K562 (cell line): ENCODE data around the gene SCP2. TPM values are rescaled to one million over a fixed set of nuclear protein-coding genes. Genes with fewer than 3 reads are reported as not detected.

Experiments used
- CBX1 ChIP-seq: sonication (generic); IDR thresholded peaks from 2 replicates; pipeline ENCODE4 v1.6.1; 2016; ENCODE audit warnings: antibody characterized with exemption, low read depth, mild to moderate bottlenecking
- CHCHD3 ChIP-seq: fragments of 250-450 bp; sonication (Bioruptor Pico); IDR thresholded peaks from 2 replicates; pipeline ENCODE4 v2.1.2; 2022; ENCODE audit warnings: mild to moderate bottlenecking
- ETS2 ChIP-seq: IDR thresholded peaks from 2 replicates; pipeline ENCODE4 v1.6.1; 2016; ENCODE audit warnings: borderline replicate concordance, missing genetic modification characterization, mild to moderate bottlenecking, moderate library complexity, missing compliant biosample characterization; ENCODE audit not compliant: poor library complexity, severe bottlenecking
- ILF3 ChIP-seq: fragments of 450-650 bp; IDR thresholded peaks from 2 replicates; pipeline ENCODE4 v1.6.1; 2018; ENCODE audit warnings: antibody characterized with exemption, mild to moderate bottlenecking, moderate library complexity, borderline replicate concordance
- KAT8 ChIP-seq: fragments of 450-650 bp; IDR thresholded peaks from 2 replicates; pipeline ENCODE4 v1.6.1; 2016; ENCODE audit warnings: low read depth, mild to moderate bottlenecking
- RBM14 ChIP-seq: fragments of 200-400 bp; formaldehyde crosslinking; IDR thresholded peaks from 2 replicates; pipeline ENCODE4 v1.6.1; 2018; ENCODE audit warnings: low read depth, mild to moderate bottlenecking, low read length, moderate library complexity, borderline replicate concordance; ENCODE audit not compliant: insufficient read depth
- SETDB1 ChIP-seq: IDR thresholded peaks from one replicate; pipeline ENCODE4 v1.6.1; 2012; ENCODE audit warnings: low read length, control low read depth, inconsistent platforms
- SUPT5H ChIP-seq: fragments of 450-650 bp; IDR thresholded peaks from 2 replicates; pipeline ENCODE4 v1.6.1; 2016
- TRIM28 ChIP-seq: fragments of 450-650 bp; IDR thresholded peaks from 2 replicates; pipeline ENCODE4 v1.6.1; 2017
- ZNF589 ChIP-seq: fragments of 200-800 bp; sonication (Bioruptor generic); IDR thresholded peaks from 2 replicates; pipeline ENCODE4 v1.6.1; 2016; ENCODE audit warnings: low read depth, missing genetic modification characterization, missing compliant biosample characterization
- ZNF696 ChIP-seq: fragments of 250-450 bp; sonication (Bioruptor Pico); conservative IDR thresholded peaks from 2 replicates; pipeline ENCODE4 v1.4.0; 2020; ENCODE audit warnings: mild to moderate bottlenecking, moderate library complexity
- ZNF717 ChIP-seq: fragments of 250-450 bp; sonication (Bioruptor Pico); IDR thresholded peaks from 2 replicates; pipeline ENCODE4 v1.5.0; 2021
- polyA plus RNA-seq, 8 experiments: library from polyadenylated mRNA; depleted of rRNA in 4 of 8; stranded (reverse) in 5 of 8; unstranded in 3 of 8; fragments of >200 nt; fragmentation: Nextera tagmentation in 2 of 8; fragmentation: Illumina TruSeq in 1 of 8; extraction: Ambion mirVana in 2 of 8; extraction: Trizol in 1 of 8; gene quantifications; 2 replicates each; pipeline versions ENCODE4 v1.2.1 to v1.2.3, GENCODE V29; 2011 to 2014; ENCODE audit warnings: inconsistent platforms in 1 of 8, missing spikeins in 1 of 8
- total RNA-seq, 7 experiments: library from RNA; depleted of rRNA in 6 of 7; stranded (reverse); fragments of >200 nt in 6 of 7; fragmentation: Illumina TruSeq in 2 of 7; extraction: Trizol in 2 of 7; gene quantifications; 2 replicates each; pipeline versions ENCODE4 v1.2.1 to v1.2.3, GENCODE V29; 2011 to 2021; ENCODE audit warnings: low replicate concordance in 1 of 7
- TF ChIP-seq, protein P1 (sequence below): fragments of 250-450 bp; sonication (Bioruptor Pico); IDR thresholded peaks from 2 replicates; pipeline ENCODE4 v1.9.0; 2021; ENCODE audit warnings: mild to moderate bottlenecking
- TF ChIP-seq, protein P2 (sequence below): fragments of 250-450 bp; sonication (Bioruptor Pico); IDR thresholded peaks from 2 replicates; pipeline ENCODE4 v1.4.0; 2020; ENCODE audit warnings: mild to moderate bottlenecking, moderate library complexity
- TF ChIP-seq, protein P3 (sequence below): sonication (generic); formaldehyde crosslinking; IDR thresholded peaks from 2 replicates; pipeline ENCODE4 v1.8.1; 2022; ENCODE audit warnings: missing genetic modification reagents
- TF ChIP-seq, protein P4 (sequence below): fragments of 450-650 bp; IDR thresholded peaks from 2 replicates; pipeline ENCODE4 v1.6.1; 2016; ENCODE audit warnings: low read depth

The SCP2 gene
- total and polyA plus RNA-seq, 9 of the 15 experiments (the other 6 are each of a cell fraction or from before 2014, with no cell fraction given) = 63.8 to 258 (median 106) TPM

DNA sequence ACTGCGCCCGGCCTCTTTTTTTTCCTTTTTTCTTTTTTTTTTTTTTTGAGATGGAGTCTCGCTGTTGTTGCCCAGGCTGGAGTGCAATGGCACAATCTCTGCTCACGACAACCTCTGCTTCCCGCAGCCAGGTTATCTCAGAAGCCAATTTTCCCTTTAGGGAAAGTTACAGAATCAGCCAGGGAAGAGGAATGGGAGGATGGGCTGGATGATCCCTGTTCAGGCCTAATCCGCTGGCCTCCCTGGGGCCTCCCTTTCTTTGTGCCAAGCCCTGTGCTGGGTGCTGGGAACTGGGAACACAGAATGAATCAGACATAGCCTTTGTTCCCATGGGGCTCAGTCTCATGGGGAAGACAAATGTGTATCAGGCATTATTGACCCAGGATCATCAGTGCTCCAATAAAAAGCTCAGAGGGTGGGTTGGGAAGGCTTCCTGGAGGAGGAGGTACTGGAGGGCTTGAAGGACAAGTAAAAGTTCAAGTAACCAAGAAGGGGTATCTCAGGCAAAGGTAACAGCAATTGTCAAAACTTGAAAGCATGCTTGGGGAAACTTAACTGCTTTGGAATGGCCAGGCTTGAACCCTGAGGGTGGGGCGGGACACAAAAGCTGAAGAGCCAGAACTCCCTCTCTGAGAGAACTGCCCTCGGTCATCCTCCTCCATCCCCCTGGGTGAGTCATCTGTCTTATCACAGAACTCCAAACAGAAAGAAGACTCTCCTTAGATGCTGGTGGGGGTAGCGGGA, 19.8 kb upstream of the SCP2 start (continued):
- TF ChIP-seq ETS2 (tag) = no peak
- no peak for TF ChIP-seq ZNF717
- TF ChIP-seq RBM14 = no peak
- TF ChIP-seq, protein P1, sequence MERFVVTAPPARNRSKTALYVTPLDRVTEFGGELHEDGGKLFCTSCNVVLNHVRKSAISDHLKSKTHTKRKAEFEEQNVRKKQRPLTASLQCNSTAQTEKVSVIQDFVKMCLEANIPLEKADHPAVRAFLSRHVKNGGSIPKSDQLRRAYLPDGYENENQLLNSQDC (CRISPR knock-in tag) = no peak
- no peak for TF ChIP-seq TRIM28
- TF ChIP-seq, protein P2, sequence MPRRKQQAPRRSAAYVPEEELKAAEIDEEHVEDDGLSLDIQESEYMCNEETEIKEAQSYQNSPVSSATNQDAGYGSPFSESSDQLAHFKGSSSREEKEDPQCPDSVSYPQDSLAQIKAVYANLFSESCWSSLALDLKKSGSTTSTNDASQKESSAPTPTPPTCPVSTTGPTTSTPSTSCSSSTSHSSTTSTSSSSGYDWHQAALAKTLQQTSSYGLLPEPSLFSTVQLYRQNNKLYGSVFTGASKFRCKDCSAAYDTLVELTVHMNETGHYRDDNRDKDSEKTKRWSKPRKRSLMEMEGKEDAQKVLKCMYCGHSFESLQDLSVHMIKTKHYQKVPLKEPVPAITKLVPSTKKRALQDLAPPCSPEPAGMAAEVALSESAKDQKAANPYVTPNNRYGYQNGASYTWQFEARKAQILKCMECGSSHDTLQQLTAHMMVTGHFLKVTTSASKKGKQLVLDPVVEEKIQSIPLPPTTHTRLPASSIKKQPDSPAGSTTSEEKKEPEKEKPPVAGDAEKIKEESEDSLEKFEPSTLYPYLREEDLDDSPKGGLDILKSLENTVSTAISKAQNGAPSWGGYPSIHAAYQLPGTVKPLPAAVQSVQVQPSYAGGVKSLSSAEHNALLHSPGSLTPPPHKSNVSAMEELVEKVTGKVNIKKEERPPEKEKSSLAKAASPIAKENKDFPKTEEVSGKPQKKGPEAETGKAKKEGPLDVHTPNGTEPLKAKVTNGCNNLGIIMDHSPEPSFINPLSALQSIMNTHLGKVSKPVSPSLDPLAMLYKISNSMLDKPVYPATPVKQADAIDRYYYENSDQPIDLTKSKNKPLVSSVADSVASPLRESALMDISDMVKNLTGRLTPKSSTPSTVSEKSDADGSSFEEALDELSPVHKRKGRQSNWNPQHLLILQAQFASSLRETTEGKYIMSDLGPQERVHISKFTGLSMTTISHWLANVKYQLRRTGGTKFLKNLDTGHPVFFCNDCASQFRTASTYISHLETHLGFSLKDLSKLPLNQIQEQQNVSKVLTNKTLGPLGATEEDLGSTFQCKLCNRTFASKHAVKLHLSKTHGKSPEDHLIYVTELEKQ = no peak
- TF ChIP-seq CBX1 = no peak
- TF ChIP-seq, protein P3, sequence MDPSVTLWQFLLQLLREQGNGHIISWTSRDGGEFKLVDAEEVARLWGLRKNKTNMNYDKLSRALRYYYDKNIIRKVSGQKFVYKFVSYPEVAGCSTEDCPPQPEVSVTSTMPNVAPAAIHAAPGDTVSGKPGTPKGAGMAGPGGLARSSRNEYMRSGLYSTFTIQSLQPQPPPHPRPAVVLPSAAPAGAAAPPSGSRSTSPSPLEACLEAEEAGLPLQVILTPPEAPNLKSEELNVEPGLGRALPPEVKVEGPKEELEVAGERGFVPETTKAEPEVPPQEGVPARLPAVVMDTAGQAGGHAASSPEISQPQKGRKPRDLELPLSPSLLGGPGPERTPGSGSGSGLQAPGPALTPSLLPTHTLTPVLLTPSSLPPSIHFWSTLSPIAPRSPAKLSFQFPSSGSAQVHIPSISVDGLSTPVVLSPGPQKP (CRISPR knock-in tag) = no peak
- no peak for TF ChIP-seq CHCHD3 (CRISPR knock-in tag)
- no peak for TF ChIP-seq ILF3
- no peak for TF ChIP-seq SUPT5H
- TF ChIP-seq ZNF589 = no peak
- no peak for TF ChIP-seq KAT8
- TF ChIP-seq, protein P4, sequence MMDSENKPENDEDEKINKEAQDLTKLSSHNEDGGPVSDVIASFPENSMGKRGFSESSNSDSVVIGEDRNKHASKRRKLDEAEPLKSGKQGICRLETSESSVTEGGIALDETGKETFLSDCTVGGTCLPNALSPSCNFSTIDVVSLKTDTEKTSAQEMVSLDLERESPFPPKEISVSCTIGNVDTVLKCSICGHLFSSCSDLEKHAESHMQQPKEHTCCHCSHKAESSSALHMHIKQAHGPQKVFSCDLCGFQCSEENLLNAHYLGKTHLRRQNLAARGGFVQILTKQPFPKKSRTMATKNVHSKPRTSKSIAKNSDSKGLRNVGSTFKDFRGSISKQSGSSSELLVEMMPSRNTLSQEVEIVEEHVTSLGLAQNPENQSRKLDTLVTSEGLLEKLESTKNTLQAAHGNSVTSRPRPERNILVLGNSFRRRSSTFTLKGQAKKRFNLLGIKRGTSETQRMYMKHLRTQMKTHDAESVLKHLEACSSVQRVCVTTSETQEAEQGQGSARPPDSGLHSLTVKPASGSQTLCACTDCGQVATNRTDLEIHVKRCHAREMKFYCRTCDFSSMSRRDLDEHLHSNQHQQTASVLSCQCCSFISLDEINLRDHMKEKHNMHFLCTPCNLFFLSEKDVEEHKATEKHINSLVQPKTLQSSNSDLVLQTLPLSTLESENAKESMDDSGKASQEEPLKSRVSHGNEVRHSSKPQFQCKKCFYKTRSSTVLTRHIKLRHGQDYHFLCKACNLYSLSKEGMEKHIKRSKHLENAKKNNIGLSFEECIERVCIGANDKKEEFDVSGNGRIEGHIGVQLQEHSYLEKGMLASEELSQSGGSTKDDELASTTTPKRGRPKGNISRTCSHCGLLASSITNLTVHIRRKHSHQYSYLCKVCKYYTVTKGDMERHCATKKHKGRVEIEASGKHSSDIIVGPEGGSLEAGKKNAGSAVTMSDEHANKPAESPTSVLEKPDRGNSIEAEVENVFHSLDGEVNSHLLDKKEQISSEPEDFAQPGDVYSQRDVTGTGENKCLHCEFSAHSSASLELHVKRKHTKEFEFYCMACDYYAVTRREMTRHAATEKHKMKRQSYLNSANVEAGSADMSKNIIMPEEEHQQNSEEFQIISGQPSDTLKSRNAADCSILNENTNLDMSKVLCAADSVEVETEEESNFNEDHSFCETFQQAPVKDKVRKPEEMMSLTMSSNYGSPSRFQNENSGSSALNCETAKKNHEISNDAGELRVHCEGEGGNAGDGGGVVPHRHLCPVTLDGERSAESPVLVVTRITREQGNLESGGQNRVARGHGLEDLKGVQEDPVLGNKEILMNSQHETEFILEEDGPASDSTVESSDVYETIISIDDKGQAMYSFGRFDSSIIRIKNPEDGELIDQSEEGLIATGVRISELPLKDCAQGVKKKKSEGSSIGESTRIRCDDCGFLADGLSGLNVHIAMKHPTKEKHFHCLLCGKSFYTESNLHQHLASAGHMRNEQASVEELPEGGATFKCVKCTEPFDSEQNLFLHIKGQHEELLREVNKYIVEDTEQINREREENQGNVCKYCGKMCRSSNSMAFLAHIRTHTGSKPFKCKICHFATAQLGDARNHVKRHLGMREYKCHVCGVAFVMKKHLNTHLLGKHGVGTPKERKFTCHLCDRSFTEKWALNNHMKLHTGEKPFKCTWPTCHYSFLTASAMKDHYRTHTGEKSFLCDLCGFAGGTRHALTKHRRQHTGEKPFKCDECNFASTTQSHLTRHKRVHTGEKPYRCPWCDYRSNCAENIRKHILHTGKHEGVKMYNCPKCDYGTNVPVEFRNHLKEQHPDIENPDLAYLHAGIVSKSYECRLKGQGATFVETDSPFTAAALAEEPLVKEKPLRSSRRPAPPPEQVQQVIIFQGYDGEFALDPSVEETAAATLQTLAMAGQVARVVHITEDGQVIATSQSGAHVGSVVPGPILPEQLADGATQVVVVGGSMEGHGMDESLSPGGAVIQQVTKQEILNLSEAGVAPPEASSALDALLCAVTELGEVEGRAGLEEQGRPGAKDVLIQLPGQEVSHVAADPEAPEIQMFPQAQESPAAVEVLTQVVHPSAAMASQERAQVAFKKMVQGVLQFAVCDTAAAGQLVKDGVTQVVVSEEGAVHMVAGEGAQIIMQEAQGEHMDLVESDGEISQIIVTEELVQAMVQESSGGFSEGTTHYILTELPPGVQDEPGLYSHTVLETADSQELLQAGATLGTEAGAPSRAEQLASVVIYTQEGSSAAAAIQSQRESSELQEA = no peak
- TF ChIP-seq ZNF696 = no peak
- TF ChIP-seq SETDB1 = no peak
